HEK293T (cell line): ENCODE data around the gene WWTR1.

Experiments
- CTCF ChIA-PET: fragments of 350-600 bp; formaldehyde crosslinking; extraction: SDS; loops from one replicate; lab custom pipeline; 2021; ENCODE audit warnings: antibody characterized with exemption, inconsistent platforms; lab: Yijun Ruan, JAX
- POLR2A ChIA-PET: fragments of 350-600 bp; formaldehyde crosslinking; extraction: SDS; loops from one replicate; lab custom pipeline; 2020; ENCODE audit warnings: antibody characterized with exemption, inconsistent platforms; lab: Yijun Ruan, JAX
- DNase-seq: peaks from one replicate; pipeline ENCODE4 v3.0.0; 2012; ENCODE audit warnings: mixed read lengths; ENCODE audit errors: extremely low spot score
- ARNT ChIP-seq: fragments of 450-650 bp; IDR thresholded peaks from 2 replicates; pipeline ENCODE4 v1.6.1; 2017; ENCODE audit warnings: mild to moderate bottlenecking
- BHLHE40 ChIP-seq: fragments of 450-650 bp; IDR thresholded peaks from 2 replicates; pipeline ENCODE4 v1.6.1; 2016; ENCODE audit warnings: mild to moderate bottlenecking, moderate library complexity, borderline replicate concordance
- CTBP1 ChIP-seq: fragments of 450-650 bp; IDR thresholded peaks from 2 replicates; pipeline ENCODE4 v1.6.1; 2016; ENCODE audit warnings: borderline replicate concordance
- ELF4 ChIP-seq: fragments of 450-650 bp; IDR thresholded peaks from 2 replicates; pipeline ENCODE4 v1.6.1; 2017; ENCODE audit warnings: antibody characterized with exemption
- FOXA1 ChIP-seq: fragments of 450-650 bp; IDR thresholded peaks from 2 replicates; pipeline ENCODE4 v1.6.1; 2016; ENCODE audit warnings: mild to moderate bottlenecking
- FOXM1 ChIP-seq: fragments of 450-650 bp; IDR thresholded peaks from 2 replicates; pipeline ENCODE4 v1.6.1; 2017; ENCODE audit warnings: mild to moderate bottlenecking, borderline replicate concordance
- HDGF ChIP-seq: fragments of 450-650 bp; IDR thresholded peaks from 2 replicates; pipeline ENCODE4 v1.6.1; 2017; ENCODE audit warnings: antibody characterized with exemption, borderline replicate concordance
- L3MBTL2 ChIP-seq: fragments of 450-650 bp; conservative IDR thresholded peaks from 2 replicates; pipeline ENCODE4 v1.6.1; 2016; ENCODE audit warnings: mild to moderate bottlenecking
- LEF1 ChIP-seq: fragments of 450-650 bp; IDR thresholded peaks from 2 replicates; pipeline ENCODE4 v1.6.1; 2017; ENCODE audit warnings: mild to moderate bottlenecking, borderline replicate concordance
- NFRKB ChIP-seq: fragments of 450-650 bp; IDR thresholded peaks from 2 replicates; pipeline ENCODE4 v1.6.1; 2016; ENCODE audit warnings: mild to moderate bottlenecking, moderate library complexity
- PKNOX1 ChIP-seq: fragments of 450-650 bp; IDR thresholded peaks from 2 replicates; pipeline ENCODE4 v1.6.1; 2016
- SP1 ChIP-seq: fragments of 450-650 bp; IDR thresholded peaks from 2 replicates; pipeline ENCODE4 v1.6.1; 2017
- SUZ12 ChIP-seq: fragments of 450-650 bp; IDR thresholded peaks from 2 replicates; pipeline ENCODE4 v1.6.1; 2016; ENCODE audit warnings: mild to moderate bottlenecking
- ZNF384 ChIP-seq: fragments of 450-650 bp; IDR thresholded peaks from 2 replicates; pipeline ENCODE4 v1.6.1; 2016

The WWTR1 gene

DNA sequence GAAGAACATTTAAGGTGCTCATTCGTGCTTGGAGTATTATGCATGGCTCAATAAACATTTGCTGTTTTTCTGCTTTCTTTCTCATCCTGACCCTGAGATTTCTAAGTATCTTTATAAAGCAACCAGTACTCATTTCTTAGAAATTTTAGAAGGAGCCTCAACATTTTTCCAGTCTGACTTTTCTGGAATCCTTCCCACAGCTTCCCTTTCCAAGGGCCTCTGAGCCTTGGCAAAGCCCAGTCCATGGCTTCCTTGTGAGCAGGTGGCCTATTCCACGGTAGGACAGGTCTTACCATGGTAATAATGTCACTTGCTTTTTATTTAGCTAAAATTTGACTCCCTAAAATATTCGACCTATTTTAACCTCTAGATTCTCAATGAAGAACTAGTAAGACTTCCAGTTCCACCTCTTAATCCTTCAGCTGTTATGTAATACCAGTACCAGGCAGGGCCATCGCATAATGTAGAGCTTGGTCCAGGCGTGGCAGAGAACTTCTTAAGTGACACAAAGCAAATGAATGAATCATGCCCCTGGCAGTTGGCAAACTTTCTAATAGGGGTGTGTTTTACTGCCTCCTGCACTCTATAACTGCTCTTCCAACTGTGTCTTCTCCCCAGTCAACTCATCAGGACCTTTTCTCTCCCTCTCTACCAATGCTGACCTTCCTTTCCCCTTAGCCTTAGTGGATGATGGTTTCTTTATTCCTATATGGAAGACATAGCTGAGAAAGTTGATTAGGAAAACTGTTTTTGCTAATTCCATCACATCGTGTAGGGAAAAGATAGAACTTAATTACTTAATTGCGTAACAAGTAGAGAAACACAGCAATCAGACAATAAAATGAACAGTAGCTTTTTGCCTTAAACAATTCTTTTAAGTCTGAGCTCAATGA, 184.2 kb downstream of the WWTR1 start:
- TF ChIP-seq L3MBTL2 (no peak), FOXM1 (no peak), PKNOX1 (no peak), LEF1 (no peak), ELF4 (no peak), SUZ12 (no peak), FOXA1 (no peak), BHLHE40 (no peak), HDGF (no peak), NFRKB (no peak), ZNF384 (no peak), SP1 (no peak)
- ChIA-PET CTCF (interaction anchor here (1.1 to 1.2 kb wide), 2 partner anchors 7 to 69 kb away, joined by 4 read pairs; no protein-coding TSS in a partner anchor), POLR2A (no interaction called here)
- no peak for DNase-seq

GRCh38 chr3:149472030-149472797, 185.6 kb downstream of the WWTR1 start:
- TF ChIP-seq CTBP1 (no peak), LEF1 (no peak), FOXM1 (no peak), HDGF (no peak), PKNOX1 (no peak), ARNT (no peak), BHLHE40 (no peak), ZNF384 (no peak), SUZ12 (no peak), SP1 (no peak)
- CTCF ChIA-PET: interaction anchor here (1.1 kb wide), 1 partner anchor 9 kb away, joined by 4 read pairs; no protein-coding TSS in a partner anchor
- POLR2A ChIA-PET: no interaction called here
- no peak for DNase-seq

DNA sequence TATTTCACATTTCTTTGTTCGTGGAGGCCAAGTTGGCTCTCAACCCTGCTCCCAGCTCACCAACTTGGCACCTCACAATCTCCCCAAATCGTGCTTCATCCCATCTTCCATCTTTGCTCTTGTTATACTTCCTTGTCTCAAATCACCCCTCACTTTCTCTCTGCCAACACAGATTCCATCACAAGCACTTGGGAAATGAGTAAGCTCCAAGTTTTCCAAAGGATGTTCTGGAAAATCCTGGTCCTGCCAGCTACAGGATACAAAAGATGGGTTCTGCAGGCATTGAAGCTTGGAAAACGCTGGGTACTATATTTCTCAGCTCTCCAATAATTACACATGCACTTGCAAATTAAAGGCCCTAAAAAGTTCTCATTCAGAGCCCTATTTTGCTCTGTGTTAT, 187.4 kb downstream of the WWTR1 start:
- CTCF ChIA-PET: interaction anchor here (1.5 kb wide), 1 partner anchor 11 kb away, joined by 4 read pairs; no protein-coding TSS in a partner anchor
- POLR2A ChIA-PET: no interaction called here
- TF ChIP-seq HDGF (no peak), L3MBTL2 (no peak), FOXM1 (no peak), CTBP1 (no peak)
- DNase-seq: no peak

GRCh38 chr3:149468504-149469212, 189.2 kb downstream of the WWTR1 start:
- TF ChIP-seq NFRKB (no peak), ARNT (no peak)
- no peak for DNase-seq
- CTCF ChIA-PET: no interaction called here
- POLR2A ChIA-PET: no interaction called here
